Measurements from ENCODE around the gene HOXC10.

Gene HOXC10

GRCh38 chr12:53993162-53994008, 8.4 kb downstream of the HOXC10 start:
- no peak overlapping the region for H3K4me3 ChIP-seq (replicated peaks; ENCODE audit: low read depth, low read length)
- TF ChIP-seq, protein P1, sequence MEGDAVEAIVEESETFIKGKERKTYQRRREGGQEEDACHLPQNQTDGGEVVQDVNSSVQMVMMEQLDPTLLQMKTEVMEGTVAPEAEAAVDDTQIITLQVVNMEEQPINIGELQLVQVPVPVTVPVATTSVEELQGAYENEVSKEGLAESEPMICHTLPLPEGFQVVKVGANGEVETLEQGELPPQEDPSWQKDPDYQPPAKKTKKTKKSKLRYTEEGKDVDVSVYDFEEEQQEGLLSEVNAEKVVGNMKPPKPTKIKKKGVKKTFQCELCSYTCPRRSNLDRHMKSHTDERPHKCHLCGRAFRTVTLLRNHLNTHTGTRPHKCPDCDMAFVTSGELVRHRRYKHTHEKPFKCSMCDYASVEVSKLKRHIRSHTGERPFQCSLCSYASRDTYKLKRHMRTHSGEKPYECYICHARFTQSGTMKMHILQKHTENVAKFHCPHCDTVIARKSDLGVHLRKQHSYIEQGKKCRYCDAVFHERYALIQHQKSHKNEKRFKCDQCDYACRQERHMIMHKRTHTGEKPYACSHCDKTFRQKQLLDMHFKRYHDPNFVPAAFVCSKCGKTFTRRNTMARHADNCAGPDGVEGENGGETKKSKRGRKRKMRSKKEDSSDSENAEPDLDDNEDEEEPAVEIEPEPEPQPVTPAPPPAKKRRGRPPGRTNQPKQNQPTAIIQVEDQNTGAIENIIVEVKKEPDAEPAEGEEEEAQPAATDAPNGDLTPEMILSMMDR (IDR thresholded peaks at IDR 0.05; ENCODE audit: low read depth, low read length, missing control alignments): no peak
- no peak for DNase-seq (ENCODE audit: extremely low read depth, low read depth)

- no peak overlapping the region for H3K4me3 ChIP-seq (replicated peaks; ENCODE audit: low read depth, low read length)
- DNase-seq (ENCODE audit: extremely low read depth, low read depth): no peak
- TF ChIP-seq, protein P1 (IDR thresholded peaks at IDR 0.05; ENCODE audit: low read depth, low read length, missing control alignments): no peak
These were observed 9.0 kb downstream of the HOXC10 start for GRCh38 chr12:53994009-53994263.

DNA sequence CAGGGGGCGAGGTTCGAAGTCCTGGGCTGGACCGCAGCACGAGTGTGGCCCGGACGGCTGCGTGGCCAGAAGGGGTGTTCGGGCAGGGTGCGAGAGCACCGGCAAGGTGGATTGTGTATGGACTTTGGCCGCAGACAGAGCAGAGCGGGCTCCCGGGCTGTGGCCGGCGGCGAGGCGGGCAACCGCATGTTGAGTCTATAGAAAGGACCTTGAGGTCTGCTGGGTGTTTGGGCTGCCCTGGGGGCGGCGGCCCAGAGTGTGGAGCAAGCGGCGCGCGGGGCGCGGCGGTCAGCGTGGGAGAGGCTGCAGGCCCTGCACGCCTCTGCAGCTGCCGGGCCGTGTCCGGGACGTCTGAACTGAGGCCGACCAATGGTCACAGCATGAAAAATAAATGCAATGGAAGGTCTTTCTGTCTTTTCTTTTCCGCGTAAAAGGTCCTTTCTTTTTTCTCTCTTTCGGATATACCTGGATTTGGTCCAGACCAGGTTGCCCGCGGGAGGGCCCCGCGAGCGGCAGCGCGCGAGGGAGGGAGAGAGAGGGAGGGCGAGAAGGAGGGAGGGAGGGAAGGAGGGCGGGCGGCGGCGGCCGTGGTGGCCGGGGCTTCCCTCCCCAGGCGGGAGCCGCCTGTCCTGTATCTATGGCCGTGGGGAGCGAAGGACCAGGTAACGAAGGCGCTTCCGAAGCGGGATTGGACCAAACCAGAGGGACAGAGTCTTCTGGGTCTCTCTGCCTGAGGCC, 9.5 kb downstream of the HOXC10 start:
- DNase-seq (ENCODE audit: extremely low read depth, low read depth): no peak
- TF ChIP-seq, protein P1 (IDR thresholded peaks at IDR 0.05; ENCODE audit: low read depth, low read length, missing control alignments): no peak
- H3K4me3 ChIP-seq (replicated peaks; ENCODE audit: low read depth, low read length): no peak overlapping the region

DNA sequence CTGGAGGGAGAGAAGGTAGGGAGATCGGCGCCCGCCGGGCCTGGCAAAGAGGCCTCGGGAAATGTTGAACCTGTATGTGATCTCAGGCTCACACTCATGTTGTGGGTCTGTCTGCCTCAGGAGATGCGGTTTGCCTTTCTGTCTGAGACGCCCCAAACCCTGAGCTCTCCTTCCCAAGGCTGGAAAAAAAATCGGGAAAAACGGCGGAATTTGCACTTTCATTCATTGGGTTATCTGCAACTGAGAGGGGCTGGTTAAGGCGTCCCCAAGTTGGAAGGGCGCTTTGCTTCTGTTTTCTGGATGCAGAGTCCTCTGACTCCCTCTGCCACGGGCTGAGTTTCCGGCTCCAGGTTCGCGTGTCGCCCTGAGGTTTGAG, 10.0 kb downstream of the HOXC10 start:
- DNase-seq (ENCODE audit: extremely low read depth, low read depth): no peak
- peak overlapping the region; percentile 34 for H3K4me3 ChIP-seq (replicated peaks; ENCODE audit: low read depth, low read length)
- TF ChIP-seq, protein P1 (IDR thresholded peaks at IDR 0.05; ENCODE audit: low read depth, low read length, missing control alignments): no peak

DNA sequence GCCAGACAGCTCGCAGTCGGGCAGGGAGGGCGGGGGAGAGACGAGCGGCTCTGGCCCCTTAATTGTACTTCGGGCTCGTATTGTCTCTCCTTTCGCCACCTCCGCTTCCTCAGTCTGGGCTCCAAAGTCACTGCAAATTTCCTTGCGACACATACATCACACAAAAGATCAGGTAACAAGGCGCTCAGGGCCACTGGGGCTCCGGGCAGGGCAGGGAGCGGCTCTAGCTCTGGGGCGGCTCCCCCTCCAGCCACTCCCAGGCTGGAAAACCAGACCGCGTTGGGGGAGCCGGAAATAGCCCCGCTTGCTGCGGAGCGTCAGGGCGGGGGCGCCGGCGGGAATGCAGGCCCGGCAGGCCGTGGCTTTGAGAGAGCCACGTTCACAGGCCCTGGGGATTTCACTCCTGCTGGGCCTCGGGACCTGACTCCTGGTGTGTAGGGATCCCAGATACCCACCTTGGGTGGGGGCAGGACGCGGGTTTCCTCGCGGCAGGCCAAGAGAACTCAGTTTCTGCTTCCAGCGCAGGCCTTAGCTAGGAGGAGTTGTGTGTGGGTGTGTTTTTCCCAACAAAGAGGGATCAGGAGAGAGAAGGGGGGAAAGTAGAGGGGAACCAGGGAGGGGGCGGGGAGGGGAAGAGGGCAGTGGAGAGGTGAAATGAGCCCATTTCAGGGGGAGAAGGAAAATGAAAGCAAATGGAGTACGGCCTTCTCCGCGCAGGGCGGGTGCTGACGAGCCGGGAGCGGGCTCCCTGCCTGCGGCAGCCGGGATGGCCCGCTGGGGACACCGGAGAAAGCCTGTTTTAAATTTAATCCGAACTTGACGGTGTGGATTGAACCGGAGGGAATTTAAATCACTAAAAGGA, 10.7 kb downstream of the HOXC10 start:
- no peak for DNase-seq (ENCODE audit: extremely low read depth, low read depth)
- H3K4me3 ChIP-seq (replicated peaks; ENCODE audit: low read depth, low read length): peak overlapping the region; percentile 34
- TF ChIP-seq, protein P1 (IDR thresholded peaks at IDR 0.05; ENCODE audit: low read depth, low read length, missing control alignments): no peak

DNA sequence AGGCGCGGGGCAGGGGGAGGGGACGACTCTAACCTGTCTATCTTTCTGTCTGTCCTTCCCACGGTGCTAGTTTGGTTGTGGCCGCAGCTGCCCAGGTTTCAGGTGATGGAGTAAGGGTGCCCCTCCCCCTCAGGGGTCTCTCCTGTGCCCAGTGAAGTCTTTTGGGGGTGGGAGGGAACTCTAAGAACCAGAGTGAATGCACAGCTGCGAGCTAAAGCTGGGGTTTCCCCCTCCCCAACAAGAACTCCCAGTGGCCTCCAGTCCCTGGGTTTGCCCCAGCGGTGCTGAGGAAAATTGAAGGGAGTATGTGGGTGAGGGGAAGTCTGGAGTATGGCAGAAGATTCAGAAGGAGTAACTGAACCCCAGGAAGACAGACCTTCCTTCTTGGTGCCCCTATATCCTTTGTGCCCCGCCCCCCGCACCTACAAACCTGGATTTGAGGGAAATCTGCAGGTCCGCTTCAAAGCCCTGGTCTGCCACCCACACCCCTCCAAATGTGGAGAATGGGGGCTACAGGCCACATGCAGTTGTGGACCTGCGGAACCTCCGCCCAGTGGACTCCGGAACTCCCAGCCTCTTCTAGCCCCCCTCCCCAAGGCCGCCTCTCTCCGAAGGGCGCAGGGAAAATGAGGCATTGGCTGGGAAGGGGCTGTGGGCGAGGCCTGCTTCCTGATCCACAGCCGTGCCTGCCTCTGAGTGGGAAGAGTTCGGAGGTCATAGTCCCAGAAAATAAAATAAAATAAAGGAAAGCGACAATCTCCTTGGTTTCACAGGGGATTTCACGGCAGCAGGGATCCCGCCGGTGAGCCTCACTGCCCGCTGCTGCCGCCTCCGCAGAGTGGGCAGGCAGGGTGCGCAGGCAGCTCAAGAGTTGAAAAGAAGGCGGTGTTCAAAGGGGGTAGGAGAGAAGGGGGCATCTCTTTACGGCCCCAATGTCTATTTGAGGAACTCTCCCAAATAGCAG, 11.6 kb downstream of the HOXC10 start:
- H3K4me3 ChIP-seq (replicated peaks; ENCODE audit: low read depth, low read length): peak overlapping the region; percentile 34
- DNase-seq (ENCODE audit: extremely low read depth, low read depth): no peak
- TF ChIP-seq, protein P1 (IDR thresholded peaks at IDR 0.05; ENCODE audit: low read depth, low read length, missing control alignments): no peak
